Measurements from ENCODE around the gene ERBB2. TPM values are rescaled to one million over a fixed set of nuclear protein-coding genes. Genes with fewer than 3 reads are reported as not detected.

ERBB2 gene
- total and polyA plus RNA-seq, 9 of the 15 experiments (the other 6 are each of a cell fraction or from before 2014, with no cell fraction given) = 0.74 to 5.6 (median 3.3) TPM

DNA sequence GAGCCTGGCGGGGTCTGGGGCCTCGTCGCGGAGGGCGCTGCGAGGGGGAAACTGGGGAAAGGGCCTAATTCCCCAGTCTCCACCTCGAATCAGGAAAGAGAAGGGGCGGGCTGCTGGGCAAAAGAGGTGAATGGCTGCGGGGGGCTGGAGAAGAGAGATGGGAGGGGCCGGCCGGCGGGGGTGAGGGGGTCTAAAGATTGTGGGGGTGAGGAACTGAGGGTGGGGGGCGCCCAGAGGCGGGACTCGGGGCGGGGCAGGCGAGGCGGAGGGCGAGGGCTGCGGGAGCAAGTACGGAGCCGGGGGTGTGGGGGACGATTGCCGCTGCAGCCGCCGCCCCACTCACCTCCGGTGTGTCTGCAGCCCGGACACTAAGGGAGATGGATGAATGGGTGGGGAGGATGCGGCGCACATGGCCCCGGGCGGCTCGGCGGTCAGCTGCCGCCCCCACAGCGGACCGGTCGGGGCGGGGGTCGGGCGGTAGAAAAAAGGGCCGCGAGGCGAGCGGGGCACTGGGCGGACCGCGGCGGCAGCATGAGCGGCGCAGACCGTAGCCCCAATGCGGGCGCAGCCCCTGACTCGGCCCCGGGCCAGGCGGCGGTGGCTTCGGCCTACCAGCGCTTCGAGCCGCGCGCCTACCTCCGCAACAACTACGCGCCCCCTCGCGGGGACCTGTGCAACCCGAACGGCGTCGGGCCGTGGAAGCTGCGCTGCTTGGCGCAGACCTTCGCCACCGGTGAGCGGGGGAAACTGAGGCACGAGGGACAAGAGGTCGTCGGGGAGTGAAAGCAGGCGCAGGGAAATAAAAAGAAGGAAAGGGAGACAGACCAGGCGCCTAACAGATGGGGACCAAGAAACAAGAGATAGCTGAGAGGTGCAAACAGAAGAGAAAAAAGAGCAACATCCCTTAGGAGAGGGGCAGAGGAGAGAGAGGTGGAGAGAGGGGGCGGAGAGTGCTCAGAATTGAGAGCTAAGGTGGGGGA lies 31.6 kb upstream of the ERBB2 start, which contains the start of gene PNMT (continued):
- TF ChIP-seq ZFPM2 (CRISPR knock-in tag; IDR thresholded peaks at IDR 0.05) (0 out of 2 replicates have a peak, but pooled peaks have one; percentile 70), ARNT (IDR thresholded peaks at IDR 0.05) (peak in 1 of 2 experiments; percentile 30; a peak in 1 of 4 replicates), ERF (CRISPR knock-in tag; IDR thresholded peaks at IDR 0.05) (peak; percentile 45; the same call in 1 of the 2 replicates), PHF8 (IDR thresholded peaks at IDR 0.05; ENCODE audit: borderline replicate concordance, low read length) (peak; percentile 62; the same call in 1 of the 2 replicates), PCBP1 (IDR thresholded peaks at IDR 0.05; ENCODE audit: low read depth, low read length, poor library complexity, severe bottlenecking) (peak; percentile 63), PRPF4 (IDR thresholded peaks at IDR 0.05; ENCODE audit: insufficient read depth, low read depth, low read length, poor library complexity, severe bottlenecking) (no peak), MXD1 (CRISPR knock-in tag; IDR thresholded peaks at IDR 0.05; ENCODE audit: borderline replicate concordance, poor library complexity, severe bottlenecking) (peak; percentile 51), ZNF639 (CRISPR knock-in tag; conservative IDR thresholded peaks at IDR 0.05 in 1 of 2, IDR thresholded peaks at IDR 0.05 in 1 of 2) (peak in 1 of 2 experiments; percentile 86; a peak in 2 of 4 replicates), FOXA3 (CRISPR knock-in tag; conservative IDR thresholded peaks at IDR 0.05 in 1 of 2, IDR thresholded peaks at IDR 0.05 in 1 of 2) (no peak), GMEB1 (CRISPR knock-in tag; IDR thresholded peaks at IDR 0.05) (0 out of 2 replicates have a peak, but pooled peaks have one; percentile 52), KAT2B (IDR thresholded peaks at IDR 0.05; ENCODE audit: low read depth, low read length) (no peak), ZSCAN32 (CRISPR knock-in tag; IDR thresholded peaks at IDR 0.05) (no peak)
- TF ChIP-seq, protein P1, sequence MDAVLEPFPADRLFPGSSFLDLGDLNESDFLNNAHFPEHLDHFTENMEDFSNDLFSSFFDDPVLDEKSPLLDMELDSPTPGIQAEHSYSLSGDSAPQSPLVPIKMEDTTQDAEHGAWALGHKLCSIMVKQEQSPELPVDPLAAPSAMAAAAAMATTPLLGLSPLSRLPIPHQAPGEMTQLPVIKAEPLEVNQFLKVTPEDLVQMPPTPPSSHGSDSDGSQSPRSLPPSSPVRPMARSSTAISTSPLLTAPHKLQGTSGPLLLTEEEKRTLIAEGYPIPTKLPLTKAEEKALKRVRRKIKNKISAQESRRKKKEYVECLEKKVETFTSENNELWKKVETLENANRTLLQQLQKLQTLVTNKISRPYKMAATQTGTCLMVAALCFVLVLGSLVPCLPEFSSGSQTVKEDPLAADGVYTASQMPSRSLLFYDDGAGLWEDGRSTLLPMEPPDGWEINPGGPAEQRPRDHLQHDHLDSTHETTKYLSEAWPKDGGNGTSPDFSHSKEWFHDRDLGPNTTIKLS (IDR thresholded peaks at IDR 0.05; ENCODE audit: borderline replicate concordance, low read depth) = peak; percentile 76
- TF ChIP-seq, protein P2, sequence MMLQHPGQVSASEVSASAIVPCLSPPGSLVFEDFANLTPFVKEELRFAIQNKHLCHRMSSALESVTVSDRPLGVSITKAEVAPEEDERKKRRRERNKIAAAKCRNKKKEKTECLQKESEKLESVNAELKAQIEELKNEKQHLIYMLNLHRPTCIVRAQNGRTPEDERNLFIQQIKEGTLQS (IDR thresholded peaks at IDR 0.05) = no peak
- TF ChIP-seq, protein P2 (CRISPR knock-in tag; conservative IDR thresholded peaks at IDR 0.05) = no peak
- TF ChIP-seq, protein P3, sequence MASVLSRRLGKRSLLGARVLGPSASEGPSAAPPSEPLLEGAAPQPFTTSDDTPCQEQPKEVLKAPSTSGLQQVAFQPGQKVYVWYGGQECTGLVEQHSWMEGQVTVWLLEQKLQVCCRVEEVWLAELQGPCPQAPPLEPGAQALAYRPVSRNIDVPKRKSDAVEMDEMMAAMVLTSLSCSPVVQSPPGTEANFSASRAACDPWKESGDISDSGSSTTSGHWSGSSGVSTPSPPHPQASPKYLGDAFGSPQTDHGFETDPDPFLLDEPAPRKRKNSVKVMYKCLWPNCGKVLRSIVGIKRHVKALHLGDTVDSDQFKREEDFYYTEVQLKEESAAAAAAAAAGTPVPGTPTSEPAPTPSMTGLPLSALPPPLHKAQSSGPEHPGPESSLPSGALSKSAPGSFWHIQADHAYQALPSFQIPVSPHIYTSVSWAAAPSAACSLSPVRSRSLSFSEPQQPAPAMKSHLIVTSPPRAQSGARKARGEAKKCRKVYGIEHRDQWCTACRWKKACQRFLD (CRISPR knock-in tag; IDR thresholded peaks at IDR 0.05) = peak; percentile 79
